Neural progenitor cell (in vitro differentiated cells): Measurements from ENCODE around the gene SIX5.

Experiments
- EZH2 ChIP-seq: fragments of 200-600 bp; sonication (generic); IDR thresholded peaks from 2 replicates; pipeline ENCODE4 v1.6.1; 2017; ENCODE audit warnings: antibody characterized with exemption, mild to moderate bottlenecking, moderate library complexity
- TF ChIP-seq, protein P1 (sequence below): fragments of 200-600 bp; sonication (generic); IDR thresholded peaks from 2 replicates; pipeline ENCODE4 v1.5.1; 2017; ENCODE audit warnings: antibody characterized with exemption, mild to moderate bottlenecking

DNA sequence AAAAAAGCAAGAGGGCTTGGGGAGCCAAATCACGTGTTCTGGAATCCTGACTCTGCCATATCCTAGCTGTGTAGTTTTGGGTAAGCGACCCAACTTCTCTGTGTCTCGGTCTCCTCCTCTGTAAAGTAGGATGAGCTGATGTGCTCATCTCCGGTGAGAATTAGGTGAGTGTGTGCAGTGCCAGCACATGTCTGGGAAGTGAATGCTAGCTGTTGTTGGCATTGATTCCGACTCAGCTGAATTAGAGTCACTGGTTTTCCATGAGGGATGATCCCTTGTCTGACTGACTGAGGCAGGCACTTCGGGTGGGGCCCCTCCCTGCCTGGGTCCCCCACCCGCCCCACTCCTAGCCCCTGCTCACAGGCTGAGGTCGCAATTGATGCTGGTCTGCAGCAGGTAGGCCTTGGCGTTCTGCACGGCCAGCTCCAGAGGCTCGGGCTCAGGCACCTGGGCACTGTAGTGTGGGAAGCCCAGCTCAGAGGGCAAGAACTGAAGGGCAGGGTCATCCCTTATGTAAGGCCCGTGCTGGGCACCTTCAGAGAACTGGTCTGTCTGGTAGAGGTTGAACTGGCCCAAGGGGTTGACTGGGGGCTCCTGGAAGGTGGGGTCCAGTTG, 45.2 kb upstream of the SIX5 start:
- TF ChIP-seq, protein P1, sequence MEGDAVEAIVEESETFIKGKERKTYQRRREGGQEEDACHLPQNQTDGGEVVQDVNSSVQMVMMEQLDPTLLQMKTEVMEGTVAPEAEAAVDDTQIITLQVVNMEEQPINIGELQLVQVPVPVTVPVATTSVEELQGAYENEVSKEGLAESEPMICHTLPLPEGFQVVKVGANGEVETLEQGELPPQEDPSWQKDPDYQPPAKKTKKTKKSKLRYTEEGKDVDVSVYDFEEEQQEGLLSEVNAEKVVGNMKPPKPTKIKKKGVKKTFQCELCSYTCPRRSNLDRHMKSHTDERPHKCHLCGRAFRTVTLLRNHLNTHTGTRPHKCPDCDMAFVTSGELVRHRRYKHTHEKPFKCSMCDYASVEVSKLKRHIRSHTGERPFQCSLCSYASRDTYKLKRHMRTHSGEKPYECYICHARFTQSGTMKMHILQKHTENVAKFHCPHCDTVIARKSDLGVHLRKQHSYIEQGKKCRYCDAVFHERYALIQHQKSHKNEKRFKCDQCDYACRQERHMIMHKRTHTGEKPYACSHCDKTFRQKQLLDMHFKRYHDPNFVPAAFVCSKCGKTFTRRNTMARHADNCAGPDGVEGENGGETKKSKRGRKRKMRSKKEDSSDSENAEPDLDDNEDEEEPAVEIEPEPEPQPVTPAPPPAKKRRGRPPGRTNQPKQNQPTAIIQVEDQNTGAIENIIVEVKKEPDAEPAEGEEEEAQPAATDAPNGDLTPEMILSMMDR = no peak
- TF ChIP-seq EZH2 = no peak
